ENCODE data around the gene STX8.
A peak's percentile ranks its signal among the peaks of the same experiment; 100 is the strongest.
"Not testable (repeated sequence)": the region's sequence is repeated elsewhere in the genome, so short reads cannot be mapped to it uniquely, and the experiment has no call there.

The STX8 gene, protein sequence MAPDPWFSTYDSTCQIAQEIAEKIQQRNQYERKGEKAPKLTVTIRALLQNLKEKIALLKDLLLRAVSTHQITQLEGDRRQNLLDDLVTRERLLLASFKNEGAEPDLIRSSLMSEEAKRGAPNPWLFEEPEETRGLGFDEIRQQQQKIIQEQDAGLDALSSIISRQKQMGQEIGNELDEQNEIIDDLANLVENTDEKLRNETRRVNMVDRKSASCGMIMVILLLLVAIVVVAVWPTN

GRCh38 chr17:9575381-9576101, at the start of gene STX8:
STX8 (minus strand) TSS chr17:9575820; CDS start chr17:9575808, 12 bp downstream.
- peak within 1 kb of the TSS; percentile 48 to 71 for H3K27ac ChIP-seq
- TF ChIP-seq, protein P1, sequence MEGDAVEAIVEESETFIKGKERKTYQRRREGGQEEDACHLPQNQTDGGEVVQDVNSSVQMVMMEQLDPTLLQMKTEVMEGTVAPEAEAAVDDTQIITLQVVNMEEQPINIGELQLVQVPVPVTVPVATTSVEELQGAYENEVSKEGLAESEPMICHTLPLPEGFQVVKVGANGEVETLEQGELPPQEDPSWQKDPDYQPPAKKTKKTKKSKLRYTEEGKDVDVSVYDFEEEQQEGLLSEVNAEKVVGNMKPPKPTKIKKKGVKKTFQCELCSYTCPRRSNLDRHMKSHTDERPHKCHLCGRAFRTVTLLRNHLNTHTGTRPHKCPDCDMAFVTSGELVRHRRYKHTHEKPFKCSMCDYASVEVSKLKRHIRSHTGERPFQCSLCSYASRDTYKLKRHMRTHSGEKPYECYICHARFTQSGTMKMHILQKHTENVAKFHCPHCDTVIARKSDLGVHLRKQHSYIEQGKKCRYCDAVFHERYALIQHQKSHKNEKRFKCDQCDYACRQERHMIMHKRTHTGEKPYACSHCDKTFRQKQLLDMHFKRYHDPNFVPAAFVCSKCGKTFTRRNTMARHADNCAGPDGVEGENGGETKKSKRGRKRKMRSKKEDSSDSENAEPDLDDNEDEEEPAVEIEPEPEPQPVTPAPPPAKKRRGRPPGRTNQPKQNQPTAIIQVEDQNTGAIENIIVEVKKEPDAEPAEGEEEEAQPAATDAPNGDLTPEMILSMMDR (IDR thresholded peaks at IDR 0.05): no peak
- H3K4me3 ChIP-seq: peak within 1 kb of the TSS; percentile 81
- DNase-seq (ENCODE audit: low spot score): peak; percentile 90

DNA sequence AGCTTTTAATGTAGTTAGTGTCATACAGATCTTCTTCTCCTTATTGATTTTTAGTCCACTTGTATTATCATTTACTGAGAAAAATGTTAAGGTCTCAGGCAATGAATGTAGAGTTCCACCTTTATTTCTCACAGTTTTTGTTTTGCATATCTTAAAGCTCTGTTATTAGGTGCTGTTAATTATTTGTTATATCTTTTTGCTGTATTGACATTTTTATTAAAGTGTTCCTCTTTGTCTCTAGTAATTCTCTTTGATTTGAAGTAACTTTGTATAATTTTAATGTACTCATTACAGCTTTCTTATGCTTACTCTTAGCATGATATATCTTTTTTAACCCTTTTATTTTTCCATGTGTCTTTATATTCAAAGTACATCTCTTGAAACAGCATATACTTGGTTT, 47.3 kb upstream of the STX8 start:
- H3K4me3 ChIP-seq: no peak overlapping the region
- H3K27ac ChIP-seq: no peak overlapping the region
- DNase-seq (ENCODE audit: low spot score): no peak
- TF ChIP-seq, protein P1 (IDR thresholded peaks at IDR 0.05): no peak

GRCh38 chr17:9615486-9615885, 39.9 kb upstream of the STX8 start:
- Histone ChIP-seq H3K4me3 (no peak overlapping the region), H3K27ac (no peak overlapping the region)
- DNase-seq (ENCODE audit: low spot score): no peak
- TF ChIP-seq, protein P1 (IDR thresholded peaks at IDR 0.05): no peak

DNA sequence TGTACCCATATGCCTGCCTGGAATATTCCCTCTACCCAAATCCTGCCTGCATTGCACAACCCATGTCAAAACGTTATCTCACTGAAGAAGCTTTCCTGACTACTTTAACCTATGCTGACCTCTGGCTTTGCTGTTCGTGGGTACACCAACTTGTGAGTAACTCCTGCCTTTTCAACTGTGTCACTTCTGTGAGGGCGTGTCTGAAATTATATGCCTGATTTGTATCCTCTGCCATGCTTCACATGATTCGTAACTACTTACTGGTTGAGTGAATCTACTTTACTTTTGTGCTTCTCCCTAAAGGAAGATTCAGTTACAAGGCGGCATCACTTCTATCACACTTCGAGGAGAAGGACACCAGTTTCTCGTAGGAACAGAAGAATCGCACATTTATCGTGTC, 36.4 kb upstream of the STX8 start:
- no peak for DNase-seq (ENCODE audit: low spot score)
- no peak overlapping the region for H3K27ac ChIP-seq
- TF ChIP-seq, protein P1 (IDR thresholded peaks at IDR 0.05): no peak

DNA sequence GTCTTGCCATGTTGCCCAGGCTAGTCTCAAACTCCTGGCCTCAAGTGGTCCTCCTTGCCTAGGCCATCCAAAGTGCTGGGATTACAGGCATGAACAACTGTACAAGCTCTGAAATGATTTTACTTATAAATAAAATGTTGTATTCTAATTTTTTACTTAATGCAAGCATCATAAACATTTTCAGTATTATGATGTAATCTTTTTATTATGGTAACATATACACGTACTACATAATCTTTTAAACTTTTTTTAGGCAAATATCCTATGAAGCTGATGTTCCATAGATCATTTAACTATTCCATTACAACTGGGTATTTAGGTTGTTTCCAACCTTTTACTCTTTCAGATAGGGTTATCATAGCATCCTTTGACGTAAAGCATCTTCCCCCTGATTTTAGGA, 35.9 kb upstream of the STX8 start:
- TF ChIP-seq, protein P1 (IDR thresholded peaks at IDR 0.05): no peak
- no peak overlapping the region for H3K4me3 ChIP-seq
- DNase-seq (ENCODE audit: low spot score): no peak
- H3K27ac ChIP-seq: no peak overlapping the region

More for the DNA sequence above, 36.4 kb upstream of the STX8 start:
- no peak overlapping the region for H3K4me3 ChIP-seq

DNA sequence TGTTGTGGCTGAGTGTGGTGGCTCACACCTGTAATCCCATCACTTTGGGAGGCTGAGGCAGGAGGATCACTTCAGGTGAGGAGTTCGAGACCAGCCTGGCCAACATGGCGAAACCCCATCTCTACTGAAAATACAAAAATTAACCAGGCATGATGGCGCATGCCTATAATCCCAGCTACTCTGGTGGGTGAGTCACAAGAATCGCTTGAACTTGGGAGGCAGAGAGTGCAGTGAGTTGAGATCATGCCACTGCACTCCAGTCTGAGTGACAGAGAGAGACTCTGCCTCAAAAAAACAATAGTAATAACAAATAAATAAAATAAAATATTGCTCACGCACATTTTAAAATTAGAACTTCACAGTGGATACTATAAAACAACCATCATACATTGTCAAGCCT, 31.4 kb upstream of the STX8 start:
- H3K4me3 ChIP-seq; H3K27ac ChIP-seq; DNase-seq (ENCODE audit: low spot score): not testable (repeated sequence)

GRCh38 chr17:9606453-9606852, 30.8 kb upstream of the STX8 start:
- Histone ChIP-seq H3K4me3 (no peak overlapping the region), H3K27ac (no peak overlapping the region)
- no peak for DNase-seq (ENCODE audit: low spot score)
- TF ChIP-seq, protein P1 (IDR thresholded peaks at IDR 0.05): no peak

- not testable (repeated sequence) for DNase-seq (ENCODE audit: low spot score); H3K27ac ChIP-seq; H3K4me3 ChIP-seq
Observed at GRCh38 chr17:9604583-9604982, 29.0 kb upstream of the STX8 start.

Measured in coronary artery (tissue), 2 donors.